ENCODE data around the gene AADACL3.

DNA sequence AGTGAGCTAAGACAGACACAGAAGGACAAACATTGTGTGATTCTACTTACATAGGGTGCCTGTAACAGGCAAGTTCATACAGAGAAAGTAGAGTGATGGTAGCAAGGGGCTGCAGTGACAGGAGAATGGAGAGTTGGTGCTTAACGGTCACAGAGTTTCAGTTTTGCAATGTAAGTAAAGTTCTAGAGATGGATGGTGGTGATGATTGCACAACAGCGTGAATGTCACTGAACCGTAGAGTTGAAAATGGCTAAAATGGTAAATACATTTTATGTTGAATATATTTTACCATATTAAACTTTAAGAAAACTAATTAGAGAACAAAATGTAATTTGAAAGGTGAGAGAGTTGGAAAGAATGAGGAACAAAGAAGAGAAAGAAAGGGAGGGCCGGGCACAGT, 38.8 kb downstream of the AADACL3 start:
- TF ChIP-seq, protein P1, sequence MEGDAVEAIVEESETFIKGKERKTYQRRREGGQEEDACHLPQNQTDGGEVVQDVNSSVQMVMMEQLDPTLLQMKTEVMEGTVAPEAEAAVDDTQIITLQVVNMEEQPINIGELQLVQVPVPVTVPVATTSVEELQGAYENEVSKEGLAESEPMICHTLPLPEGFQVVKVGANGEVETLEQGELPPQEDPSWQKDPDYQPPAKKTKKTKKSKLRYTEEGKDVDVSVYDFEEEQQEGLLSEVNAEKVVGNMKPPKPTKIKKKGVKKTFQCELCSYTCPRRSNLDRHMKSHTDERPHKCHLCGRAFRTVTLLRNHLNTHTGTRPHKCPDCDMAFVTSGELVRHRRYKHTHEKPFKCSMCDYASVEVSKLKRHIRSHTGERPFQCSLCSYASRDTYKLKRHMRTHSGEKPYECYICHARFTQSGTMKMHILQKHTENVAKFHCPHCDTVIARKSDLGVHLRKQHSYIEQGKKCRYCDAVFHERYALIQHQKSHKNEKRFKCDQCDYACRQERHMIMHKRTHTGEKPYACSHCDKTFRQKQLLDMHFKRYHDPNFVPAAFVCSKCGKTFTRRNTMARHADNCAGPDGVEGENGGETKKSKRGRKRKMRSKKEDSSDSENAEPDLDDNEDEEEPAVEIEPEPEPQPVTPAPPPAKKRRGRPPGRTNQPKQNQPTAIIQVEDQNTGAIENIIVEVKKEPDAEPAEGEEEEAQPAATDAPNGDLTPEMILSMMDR (IDR thresholded peaks at IDR 0.05) = no peak
- TF ChIP-seq POLR2A (IDR thresholded peaks at IDR 0.05) (no peak), EP300 (IDR thresholded peaks at IDR 0.05) (no peak)

Data from gastroesophageal sphincter (tissue), 3 donors.